CD14-positive monocyte (primary cell): Measurements from ENCODE around the gene CCDC106. TPM values are rescaled to one million over a fixed set of nuclear protein-coding genes. Genes with fewer than 3 reads are reported as not detected.

Experiments used
- DNase-seq, 3 donors: peaks; one replicate each; pipeline ENCODE4 v3.0.0-alpha.2; 2011 to 2022
- H2AFZ ChIP-seq: 2 replicates; pipeline ENCODE4 v1.6.0; 2012; ENCODE audit warnings: mild to moderate bottlenecking, low read depth, low read length, inconsistent platforms; ENCODE audit not compliant: insufficient read depth, poor library complexity, severe bottlenecking
- H3K27ac ChIP-seq, 2 donors: 1 replicate in 1 of 2; 2 replicates in 1 of 2; pipeline ENCODE4 v1.5.1; 2012 to 2013; ENCODE audit warnings: low read length in 2 of 2, control low read depth in 1 of 2, inconsistent platforms in 1 of 2, low read depth in 1 of 2, mild to moderate bottlenecking in 1 of 2
- H3K27me3 ChIP-seq, 2 donors: one replicate each; pipeline versions ENCODE4 v1.6.0 to v1.6.1; 2011 to 2013; ENCODE audit warnings: low read length in 2 of 2; ENCODE audit not compliant: control insufficient read depth in 2 of 2, insufficient read depth in 2 of 2
- H3K36me3 ChIP-seq, 2 donors: replicated peaks in 1 of 2; 1 replicate in 1 of 2; 2 replicates in 1 of 2; pipeline versions ENCODE4 v1.5.1 to v1.6.1; 2012 to 2013; ENCODE audit warnings: low read length in 2 of 2, control low read depth in 1 of 2, inconsistent platforms in 1 of 2, mild to moderate bottlenecking in 1 of 2; ENCODE audit not compliant: insufficient read depth in 2 of 2, control insufficient read depth in 1 of 2
- H3K4me1 ChIP-seq, 2 donors: 1 replicate in 1 of 2; 2 replicates in 1 of 2; pipeline versions ENCODE4 v1.5.1 to v1.6.1; 2012 to 2013; ENCODE audit warnings: low read length in 2 of 2, control low read depth in 1 of 2, inconsistent platforms in 1 of 2, mild to moderate bottlenecking in 1 of 2, moderate library complexity in 1 of 2; ENCODE audit not compliant: insufficient read depth in 2 of 2, control insufficient read depth in 1 of 2
- H3K4me2 ChIP-seq: replicated peaks from 2 replicates; pipeline ENCODE3; 2012; ENCODE audit warnings: low read length, moderate library complexity, mild to moderate bottlenecking; ENCODE audit not compliant: poor library complexity, severe bottlenecking; ENCODE audit errors: extremely low read depth
- H3K4me3 ChIP-seq, 3 experiments: fragments of 200-600 bp in 1 of 3; sonication (generic) in 1 of 3; replicated peaks in 1 of 3; 1 replicate in 2 of 3; 2 replicates in 1 of 3; pipeline ENCODE4 v1.5.1; 2011 to 2013; ENCODE audit warnings: low read length in 3 of 3, mild to moderate bottlenecking in 3 of 3, control low read depth in 2 of 3, low read depth in 2 of 3, inconsistent platforms in 1 of 3, moderate library complexity in 1 of 3
- H3K79me2 ChIP-seq: 2 replicates; pipeline ENCODE4 v1.6.0; 2012; ENCODE audit warnings: mild to moderate bottlenecking, control low read depth, inconsistent platforms, low read length, moderate library complexity; ENCODE audit not compliant: insufficient read depth
- H3K9ac ChIP-seq: 2 replicates; pipeline ENCODE4 v1.6.0; 2017; ENCODE audit warnings: low read length, mild to moderate bottlenecking; ENCODE audit not compliant: insufficient read depth, poor library complexity, severe bottlenecking
- H3K9me3 ChIP-seq, 2 donors: replicated peaks in 1 of 2; 1 replicate in 1 of 2; 2 replicates in 1 of 2; pipeline versions ENCODE4 v1.5.1 to v1.6.1; 2012 to 2013; ENCODE audit warnings: low read length in 2 of 2, control low read depth in 1 of 2; ENCODE audit not compliant: control insufficient read depth in 1 of 2, insufficient read depth in 1 of 2
- H4K20me1 ChIP-seq: 2 replicates; pipeline ENCODE4 v1.6.0; 2012; ENCODE audit warnings: mild to moderate bottlenecking, low read length, control low read depth, moderate library complexity; ENCODE audit not compliant: insufficient read depth
- H3K27ac Mint-ChIP-seq, 7 donors: one replicate each; pipeline ENCODE4 v1.8.0; 2020; ENCODE audit warnings: mild to moderate bottlenecking in 7 of 7, mixed read lengths in 7 of 7, moderate library complexity in 6 of 7, inconsistent platforms in 2 of 7
- H3K27me3 Mint-ChIP-seq, 3 donors: one replicate each; pipeline ENCODE4 v1.8.0; 2021 to 2022; ENCODE audit warnings: low read depth in 3 of 3, mild to moderate bottlenecking in 3 of 3, mixed read lengths in 3 of 3, moderate library complexity in 3 of 3, inconsistent platforms in 1 of 3
- H3K36me3 Mint-ChIP-seq, 2 donors: one replicate each; pipeline ENCODE4 v1.8.0; 2020; ENCODE audit warnings: mixed read lengths in 2 of 2, inconsistent platforms in 1 of 2, mild to moderate bottlenecking in 1 of 2
- H3K4me1 Mint-ChIP-seq: one replicate; pipeline ENCODE4 v1.8.0; 2020; ENCODE audit warnings: mild to moderate bottlenecking, mixed read lengths
- H3K4me3 Mint-ChIP-seq, 2 donors: one replicate each; pipeline ENCODE4 v1.8.0; 2020; ENCODE audit warnings: mild to moderate bottlenecking in 2 of 2, mixed read lengths in 2 of 2, moderate library complexity in 1 of 2
- H3K9me3 Mint-ChIP-seq, 7 donors: one replicate each; pipeline ENCODE4 v1.8.0; 2020 to 2022; ENCODE audit warnings: mixed read lengths in 7 of 7, mild to moderate bottlenecking in 6 of 7, moderate library complexity in 6 of 7, inconsistent platforms in 2 of 7
- WGBS: methylation state at CpG from one replicate; pipeline ENCODE4 v1.1.5; 2013; ENCODE audit warnings: missing lambda C conversion rate; ENCODE audit not compliant: insufficient coverage; 5-methylcytosine and 5-hydroxymethylcytosine counted together
- intact Hi-C, 2 donors: fragments of 100-400 bp; cut with micrococcal nuclease; formaldehyde crosslinking; loops; one replicate each; pipeline versions ENCODE4 v1.15.0 to v1.15.1; 2023
- polyA plus RNA-seq, 3 donors: library from polyadenylated mRNA; depleted of rRNA in 1 of 3; unstranded in 2 of 3; stranded (reverse) in 1 of 3; fragments of 300-500 nt in 2 of 3; fragments of >200 nt in 1 of 3; fragmentation: Illumina TruSeq in 2 of 3; gene quantifications; 1 replicate in 2 of 3; 2 replicates in 1 of 3; pipeline ENCODE4 v1.2.3, GENCODE V29; 2012 to 2021
- TF ChIP-seq, protein P1 (sequence below): fragments of 200-600 bp; IDR thresholded peaks from one replicate; pipeline ENCODE4 v1.8.0; 2022; ENCODE audit warnings: antibody characterized with exemption, mild to moderate bottlenecking

CCDC106 gene
- polyA plus RNA-seq, 3 donors, result 0.74 to 2.4 (median 1.2) TPM

DNA sequence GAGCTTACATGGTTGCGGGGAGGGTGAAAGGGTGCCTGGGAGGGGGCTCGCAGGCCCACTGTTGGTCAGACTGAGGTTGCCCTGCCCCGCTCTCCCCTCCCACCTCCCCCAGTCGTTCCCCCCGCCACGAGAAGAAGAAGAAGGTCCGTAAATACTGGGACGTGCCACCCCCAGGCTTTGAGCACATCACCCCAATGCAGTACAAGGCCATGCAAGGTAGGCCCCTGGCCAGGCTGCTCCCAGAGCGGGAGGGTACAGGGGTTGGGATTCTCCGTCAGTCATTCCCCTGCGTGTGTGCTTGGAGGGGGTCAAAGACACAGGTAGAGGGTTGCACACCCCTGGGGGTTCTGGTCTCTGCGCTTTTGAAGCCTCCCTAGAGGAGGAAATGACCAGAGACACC, 12.4 kb downstream of the CCDC106 start:
- H3K27ac ChIP-seq, result peak overlapping the region in 1 of 2 donors; percentile 54
- H3K36me3 ChIP-seq, result peaks cover 55 to 79% of the 10 kb centered on the region in 2 donors
- Mint-ChIP-seq H3K36me3 (peaks cover 54 to 63% of the 10 kb centered on the region in 2 donors), H3K27me3 (peaks cover 0 to 2% (median under 1%) of the 10 kb centered on the region in 3 donors), H3K27ac (peak overlapping the region in 2 of 7 donors; percentile 51 to 74), H3K4me3 (no peak overlapping the region), H3K9me3 (no peaks in the 10 kb centered on the region), H3K4me1 (peaks cover 31% of the 10 kb centered on the region)
- H3K9me3 ChIP-seq, result no peaks in the 10 kb centered on the region
- intact Hi-C loops, result no loop called here
- H4K20me1 ChIP-seq, result peaks cover 100% of the 10 kb centered on the region
- H3K4me2 ChIP-seq, result no peak overlapping the region
- H2AFZ ChIP-seq, result no peak overlapping the region
- H3K79me2 ChIP-seq, result peaks cover 97% of the 10 kb centered on the region
- TF ChIP-seq, protein P1, sequence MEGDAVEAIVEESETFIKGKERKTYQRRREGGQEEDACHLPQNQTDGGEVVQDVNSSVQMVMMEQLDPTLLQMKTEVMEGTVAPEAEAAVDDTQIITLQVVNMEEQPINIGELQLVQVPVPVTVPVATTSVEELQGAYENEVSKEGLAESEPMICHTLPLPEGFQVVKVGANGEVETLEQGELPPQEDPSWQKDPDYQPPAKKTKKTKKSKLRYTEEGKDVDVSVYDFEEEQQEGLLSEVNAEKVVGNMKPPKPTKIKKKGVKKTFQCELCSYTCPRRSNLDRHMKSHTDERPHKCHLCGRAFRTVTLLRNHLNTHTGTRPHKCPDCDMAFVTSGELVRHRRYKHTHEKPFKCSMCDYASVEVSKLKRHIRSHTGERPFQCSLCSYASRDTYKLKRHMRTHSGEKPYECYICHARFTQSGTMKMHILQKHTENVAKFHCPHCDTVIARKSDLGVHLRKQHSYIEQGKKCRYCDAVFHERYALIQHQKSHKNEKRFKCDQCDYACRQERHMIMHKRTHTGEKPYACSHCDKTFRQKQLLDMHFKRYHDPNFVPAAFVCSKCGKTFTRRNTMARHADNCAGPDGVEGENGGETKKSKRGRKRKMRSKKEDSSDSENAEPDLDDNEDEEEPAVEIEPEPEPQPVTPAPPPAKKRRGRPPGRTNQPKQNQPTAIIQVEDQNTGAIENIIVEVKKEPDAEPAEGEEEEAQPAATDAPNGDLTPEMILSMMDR, result no peak
- DNase-seq, result no peak
- no peak overlapping the region for H3K9ac ChIP-seq
- H3K4me3 ChIP-seq, result no peak overlapping the region
- peaks cover 26 to 40% of the 10 kb centered on the region in 2 donors for H3K4me1 ChIP-seq
- WGBS, result no CpG with 5 or more reads among the region's 12 CpGs
- H3K27me3 ChIP-seq, result no peaks in the 10 kb centered on the region

DNA sequence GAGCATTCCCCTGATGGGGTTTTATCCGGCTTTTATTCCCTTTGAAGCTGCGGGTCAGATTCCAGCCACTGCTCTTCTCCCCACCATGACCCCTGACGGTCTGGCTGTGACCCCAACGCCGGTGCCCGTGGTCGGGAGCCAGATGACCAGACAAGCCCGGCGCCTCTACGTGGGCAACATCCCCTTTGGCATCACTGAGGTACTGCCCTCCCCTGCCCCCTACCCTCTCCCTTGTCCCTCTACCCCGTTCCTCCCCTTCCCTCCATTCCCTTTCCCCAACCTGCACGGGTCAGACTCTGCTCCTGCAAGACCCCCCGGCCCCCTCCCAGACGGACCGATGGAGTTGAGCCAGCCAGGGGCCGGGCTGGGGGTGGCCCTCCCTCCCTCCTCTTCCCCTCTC, 13.0 kb downstream of the CCDC106 start:
- peak overlapping the region in 1 of 7 donors; percentile 25 for H3K27ac Mint-ChIP-seq

More for the DNA sequence above, 13.0 kb downstream of the CCDC106 start:
- Histone ChIP-seq H2AFZ (no peak overlapping the region), H3K4me3 (no peak overlapping the region), H3K9ac (no peak overlapping the region), H3K27me3 (no peaks in the 10 kb centered on the region), H3K36me3 (peaks cover 58 to 85% of the 10 kb centered on the region in 2 donors), H3K4me1 (peaks cover 21 to 34% of the 10 kb centered on the region in 2 donors), H3K79me2 (peaks cover 97% of the 10 kb centered on the region), H4K20me1 (peaks cover 100% of the 10 kb centered on the region), H3K9me3 (no peaks in the 10 kb centered on the region), H3K4me2 (no peak overlapping the region), H3K27ac (no peak overlapping the region)
- Mint-ChIP-seq H3K4me1 (peaks cover 26% of the 10 kb centered on the region), H3K9me3 (no peaks in the 10 kb centered on the region), H3K36me3 (peaks cover 58 to 67% of the 10 kb centered on the region in 2 donors), H3K4me3 (no peak overlapping the region), H3K27me3 (no peaks in the 10 kb centered on the region)
- no peak for DNase-seq
- TF ChIP-seq, protein P1, result no peak
- intact Hi-C loops, result no loop called here
- WGBS, result 92% methylated on average over 9 of the region's 16 CpGs
